ENCODE results near the gene CITED2.
"Not testable (repeated sequence)": the region's sequence is repeated elsewhere in the genome, so short reads cannot be mapped to it uniquely, and the experiment has no call there.

The CITED2 gene, protein sequence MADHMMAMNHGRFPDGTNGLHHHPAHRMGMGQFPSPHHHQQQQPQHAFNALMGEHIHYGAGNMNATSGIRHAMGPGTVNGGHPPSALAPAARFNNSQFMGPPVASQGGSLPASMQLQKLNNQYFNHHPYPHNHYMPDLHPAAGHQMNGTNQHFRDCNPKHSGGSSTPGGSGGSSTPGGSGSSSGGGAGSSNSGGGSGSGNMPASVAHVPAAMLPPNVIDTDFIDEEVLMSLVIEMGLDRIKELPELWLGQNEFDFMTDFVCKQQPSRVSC

GRCh38 chr6:139374357-139375225 lies at the start of gene CITED2:
Gene CITED2, minus strand, starts transcription at chr6:139374648. Its CDS starts 704 bp downstream, at chr6:139373944.
- FAIRE-seq = no peak

GRCh38 chr6:139423037-139423703 lies 48.7 kb upstream of the CITED2 start:
- no peak for FAIRE-seq

DNA sequence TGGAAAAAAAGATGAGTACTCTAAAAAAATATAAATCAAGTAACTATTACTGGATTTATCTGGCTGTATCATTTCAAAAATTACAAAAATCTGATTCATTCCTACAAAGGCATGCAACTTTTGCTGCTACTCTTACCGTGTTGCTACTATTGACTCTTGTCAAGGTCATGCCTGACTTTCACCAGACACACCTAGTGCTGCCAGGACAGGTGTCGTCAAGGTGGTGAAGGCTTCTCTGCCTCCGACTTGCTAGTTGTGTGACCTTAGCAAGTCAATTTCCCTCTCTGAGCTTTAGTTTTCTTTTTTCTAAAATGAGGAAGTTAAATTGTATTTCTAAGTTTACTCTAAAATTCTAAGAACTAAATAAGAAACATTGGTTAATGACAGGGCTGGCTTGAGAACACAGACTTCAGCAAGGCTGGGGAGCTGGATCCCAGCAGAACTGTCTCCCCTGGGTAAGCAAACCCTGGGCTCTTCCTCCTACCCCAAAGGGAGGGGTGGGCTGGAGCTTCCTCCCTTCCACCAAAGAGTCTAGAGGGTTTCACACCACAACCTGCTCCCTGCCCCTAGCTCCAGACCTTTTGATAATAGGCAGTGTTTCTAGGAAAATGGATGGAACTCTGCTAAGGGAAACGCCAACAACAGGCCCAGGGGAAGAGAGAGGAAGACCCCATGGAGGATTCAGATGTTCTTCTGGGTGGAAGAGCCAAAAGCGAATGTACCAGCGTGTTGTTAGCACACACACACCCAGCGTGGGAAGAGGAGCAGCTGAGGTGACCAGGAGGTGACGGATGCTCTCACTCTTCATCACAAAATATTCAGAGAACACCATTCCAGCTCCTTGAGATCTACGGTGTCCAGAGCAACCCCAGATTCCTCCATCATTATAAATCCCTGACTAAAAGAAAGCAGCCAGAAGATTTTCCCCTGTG lies 47.9 kb upstream of the CITED2 start:
- no peak for FAIRE-seq

DNA sequence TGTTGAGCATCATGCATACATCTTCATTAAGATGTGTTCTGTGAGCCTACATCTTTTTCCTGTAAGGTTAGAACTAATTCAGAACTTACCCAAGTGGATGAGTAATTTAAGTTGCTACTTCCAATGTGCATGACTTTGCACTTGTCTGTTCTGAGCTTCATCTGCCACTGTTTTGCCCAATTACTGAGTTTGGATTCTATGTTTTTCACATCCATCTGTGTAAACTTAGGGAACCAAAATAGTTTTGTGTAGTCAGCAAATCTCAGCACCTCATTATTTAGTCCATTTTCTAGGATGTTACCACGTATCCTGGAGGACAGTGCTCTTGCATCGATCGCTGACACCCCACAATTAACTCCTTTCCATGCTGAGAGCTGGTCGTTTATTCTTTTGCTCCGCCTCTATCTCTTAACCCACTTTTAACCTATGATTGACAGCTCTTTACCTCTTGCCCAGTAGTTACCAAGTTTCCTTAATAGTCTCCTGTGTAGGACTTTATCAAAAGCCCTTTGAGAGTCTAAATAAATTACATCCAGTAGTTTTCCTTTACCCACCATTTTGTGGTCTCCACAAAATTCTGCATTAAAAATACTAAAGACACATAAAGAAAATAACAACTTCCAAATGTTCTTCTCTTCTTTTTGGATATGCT lies 44.2 kb upstream of the CITED2 start:
- no peak for FAIRE-seq

DNA sequence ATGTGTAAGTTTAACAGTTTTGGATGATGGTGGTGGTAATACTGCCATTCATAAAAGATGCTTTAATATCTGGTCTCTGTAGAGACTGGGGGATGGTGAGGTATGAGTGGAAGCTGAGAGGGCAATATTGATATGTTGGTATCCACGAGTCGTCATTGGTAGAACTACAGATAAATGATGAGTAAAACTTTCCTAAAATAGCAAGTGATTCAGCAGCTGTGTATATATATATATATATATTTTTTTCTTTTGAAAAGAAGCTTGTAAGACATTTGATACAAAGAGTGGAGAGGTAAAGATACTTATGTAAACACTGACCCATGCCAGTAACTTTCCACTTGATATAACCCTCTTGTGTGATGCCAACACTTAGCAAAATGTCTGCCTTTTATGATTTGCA lies 41.7 kb upstream of the CITED2 start:
- no peak for FAIRE-seq

- no peak for FAIRE-seq
These were observed 40.9 kb upstream of the CITED2 start for GRCh38 chr6:139415365-139415764.

GRCh38 chr6:139412103-139412502 lies 37.7 kb upstream of the CITED2 start:
- FAIRE-seq = not testable (repeated sequence)

DNA sequence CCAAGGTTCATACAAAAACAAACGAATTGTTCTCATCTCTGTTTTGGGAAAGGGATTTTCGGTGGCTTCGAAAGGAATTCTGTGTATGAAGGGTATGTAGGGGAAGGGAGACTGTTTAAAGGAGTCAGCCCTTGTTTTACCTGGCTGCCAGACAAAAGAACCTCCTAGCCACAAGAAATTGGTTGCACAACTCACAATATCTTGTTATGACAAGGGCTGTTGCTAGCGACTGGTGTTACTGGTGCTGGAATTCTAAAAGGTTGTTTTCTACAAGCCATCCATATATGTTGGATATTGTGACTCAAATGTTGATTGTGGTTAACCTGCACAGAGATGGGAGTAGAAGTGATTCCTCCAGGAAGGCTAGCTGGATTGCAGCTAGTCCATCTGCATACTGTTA lies 34.6 kb upstream of the CITED2 start:
- FAIRE-seq = no peak

GRCh38 chr6:139407718-139408222 lies 33.3 kb upstream of the CITED2 start:
- FAIRE-seq = no peak

GRCh38 chr6:139406577-139407343 lies 32.3 kb upstream of the CITED2 start:
- no peak for FAIRE-seq

DNA sequence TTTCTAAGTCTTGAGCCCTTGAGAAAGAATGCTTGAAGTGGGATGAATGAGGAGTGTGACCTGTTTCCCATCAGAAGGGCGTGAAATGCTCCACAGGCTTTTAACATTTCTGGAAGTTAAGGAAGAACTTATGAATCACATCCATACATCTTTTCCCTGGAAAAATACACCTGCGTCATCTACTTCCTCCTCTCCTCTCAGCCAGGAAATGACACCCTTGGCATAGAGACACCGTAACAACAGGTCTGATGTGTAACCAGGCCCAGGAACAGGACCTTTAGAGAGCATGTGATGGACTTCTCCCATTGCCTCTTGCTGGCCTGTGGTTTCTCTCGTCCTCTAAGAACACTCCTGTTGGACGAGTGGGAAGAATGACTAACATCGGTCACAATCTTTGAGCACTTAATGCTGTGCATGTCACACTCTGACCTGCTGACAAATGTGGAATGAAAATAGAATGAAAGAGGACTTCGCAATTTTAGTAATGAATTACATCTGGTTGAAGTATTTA lies 28.5 kb upstream of the CITED2 start:
- FAIRE-seq = no peak

GRCh38 chr6:139398658-139399057 lies 24.2 kb upstream of the CITED2 start:
- no peak for FAIRE-seq

- FAIRE-seq = no peak
These were observed 21.4 kb upstream of the CITED2 start for GRCh38 chr6:139395891-139396301.

DNA sequence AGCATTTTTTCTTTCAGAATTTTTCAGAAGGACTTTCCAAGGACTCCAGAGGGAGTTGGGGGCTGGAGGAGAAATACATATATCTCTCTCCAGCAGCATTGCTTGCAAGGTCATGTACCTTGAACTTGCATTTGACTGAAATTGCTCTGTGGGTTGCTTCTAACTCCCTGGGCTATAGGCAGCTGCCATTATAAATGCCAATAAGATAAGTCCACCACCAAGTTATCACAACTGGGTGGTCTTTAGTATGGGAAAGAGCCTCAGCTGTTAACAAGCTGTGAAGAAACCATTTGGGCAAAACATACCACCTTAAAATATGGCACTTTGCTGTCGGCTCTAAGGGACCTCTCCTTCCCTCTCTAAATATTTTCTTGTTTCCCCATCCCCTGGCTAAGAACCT lies 20.9 kb upstream of the CITED2 start:
- no peak for FAIRE-seq

GRCh38 chr6:139394027-139394649 lies 19.7 kb upstream of the CITED2 start:
- FAIRE-seq = no peak

DNA sequence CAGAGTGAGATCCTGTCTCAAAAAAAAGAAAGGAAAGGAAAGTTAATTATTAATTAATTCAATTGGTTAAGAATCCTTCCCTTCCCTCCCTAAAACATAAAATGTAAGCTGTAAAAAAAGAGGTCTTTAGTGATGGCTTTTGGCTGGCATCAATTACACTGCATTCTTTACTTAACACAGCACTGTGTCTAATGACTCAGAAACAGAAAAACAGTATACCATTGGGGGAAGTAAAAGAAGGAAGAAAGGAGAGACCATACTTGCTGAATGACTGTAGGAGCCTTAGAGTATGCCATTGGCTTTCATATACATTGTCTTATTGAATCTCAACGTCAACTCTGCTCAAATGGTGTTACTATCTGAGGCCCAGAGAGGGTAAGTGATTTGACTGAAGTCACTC lies 18.3 kb upstream of the CITED2 start:
- no peak for FAIRE-seq

DNA sequence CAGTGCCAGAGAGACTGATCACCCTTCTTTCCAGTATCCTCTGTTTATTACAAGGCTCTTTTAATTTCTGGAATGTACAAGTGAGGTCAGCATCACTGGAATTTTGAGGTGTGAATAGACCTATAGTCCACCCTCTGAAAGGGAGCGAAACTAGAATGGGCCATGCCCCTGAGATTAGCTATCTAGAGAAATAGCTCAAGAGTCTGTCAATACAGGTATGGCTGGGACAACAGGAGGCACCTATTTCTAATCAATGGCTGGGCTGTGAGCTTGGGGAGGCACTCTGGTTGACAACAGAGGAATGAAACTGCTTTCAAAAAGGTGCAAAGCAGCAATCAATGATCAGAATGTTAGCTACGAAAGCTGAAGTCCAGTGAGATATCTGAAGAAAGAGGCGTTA lies 17.3 kb upstream of the CITED2 start:
- FAIRE-seq = no peak

GRCh38 chr6:139390447-139390846 lies 16.0 kb upstream of the CITED2 start:
- no peak for FAIRE-seq

DNA sequence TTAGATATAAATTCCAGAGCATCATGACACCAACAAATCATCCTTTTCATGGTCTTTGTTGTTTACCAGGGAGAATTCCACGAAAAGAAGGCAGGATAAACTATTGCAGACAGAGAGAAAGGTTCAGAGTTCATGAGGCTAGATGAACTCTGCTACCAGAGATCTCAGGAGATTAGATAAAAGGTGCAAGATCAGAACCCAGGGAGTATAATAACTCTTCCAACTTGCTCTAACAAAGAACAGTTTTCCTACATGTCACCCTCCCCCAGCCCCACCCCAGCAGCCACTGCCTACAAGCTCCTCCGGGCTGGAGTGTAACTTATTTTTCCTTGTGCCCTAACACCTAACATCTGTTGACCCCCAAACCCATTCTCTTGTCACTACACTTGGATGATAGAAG lies 13.9 kb upstream of the CITED2 start:
- no peak for FAIRE-seq

DNA sequence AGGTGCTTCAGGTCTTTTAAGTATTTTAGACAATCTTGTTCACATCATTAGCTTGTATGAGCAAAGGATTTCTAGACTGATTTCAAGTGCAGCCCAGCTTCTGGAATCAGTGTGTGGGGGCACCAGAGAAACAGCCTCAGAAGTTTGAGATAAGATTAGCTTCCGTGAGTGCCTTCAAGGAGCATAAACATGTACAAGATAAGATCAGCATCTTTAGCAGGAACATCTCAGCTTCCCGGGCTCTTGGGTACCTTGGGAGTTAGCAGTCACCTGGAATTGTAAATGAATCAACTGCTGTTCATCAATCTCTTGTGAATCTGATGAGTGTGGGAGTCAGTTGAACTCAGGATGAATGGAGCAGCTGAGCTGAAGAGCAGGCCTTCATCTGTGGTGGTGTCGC lies 12.0 kb upstream of the CITED2 start:
- FAIRE-seq = no peak
